Adipose tissue (tissue), 3 donors: ENCODE data around the gene KMT2C. TPM values are rescaled to one million over a fixed set of nuclear protein-coding genes. Genes with fewer than 3 reads are reported as not detected.

ENCODE experiments used
- H3K27ac ChIP-seq: one replicate; pipeline ENCODE4 v1.5.1; 2013; ENCODE audit warnings: low read depth, low read length
- WGBS, 3 donors: extraction: QIAGEN DNeasy Blood & Tissue Kit; methylation state at CpG; one replicate each; pipeline ENCODE4 v1.1.7; 2013; 5-methylcytosine and 5-hydroxymethylcytosine counted together
- polyA plus RNA-seq, 3 donors: library from polyadenylated mRNA; stranded (reverse); fragments of 200-250 nt; gene quantifications; one replicate each; pipeline ENCODE4 v1.2.3, GENCODE V29; 2013
- donor health status: healthy with polysubstance abuse.
- donor health status: Bipolar disorder and iron deficiency.
- donor health status: healthy.

The KMT2C gene
- polyA plus RNA-seq, 3 donors = 8.6 to 17.2 (median 10.4) TPM

- WGBS, 3 donors = 74 to 88% (median 81%) methylated on average over 7 of the region's 7 CpGs
- no peak overlapping the region for H3K27ac ChIP-seq
Observed at GRCh38 chr7:152108359-152108758, 327.4 kb downstream of the KMT2C start.

GRCh38 chr7:152107945-152108344, 327.9 kb downstream of the KMT2C start:
- WGBS, 3 donors = 94 to 98% (median 97%) methylated on average over 17 of the region's 17 CpGs
- no peak overlapping the region for H3K27ac ChIP-seq

- 74 to 76% (median 75%) methylated on average over 4 of the region's 4 CpGs for WGBS, 3 donors
- H3K27ac ChIP-seq = no peak overlapping the region
Observed at GRCh38 chr7:152106990-152107389, 328.8 kb downstream of the KMT2C start.

DNA sequence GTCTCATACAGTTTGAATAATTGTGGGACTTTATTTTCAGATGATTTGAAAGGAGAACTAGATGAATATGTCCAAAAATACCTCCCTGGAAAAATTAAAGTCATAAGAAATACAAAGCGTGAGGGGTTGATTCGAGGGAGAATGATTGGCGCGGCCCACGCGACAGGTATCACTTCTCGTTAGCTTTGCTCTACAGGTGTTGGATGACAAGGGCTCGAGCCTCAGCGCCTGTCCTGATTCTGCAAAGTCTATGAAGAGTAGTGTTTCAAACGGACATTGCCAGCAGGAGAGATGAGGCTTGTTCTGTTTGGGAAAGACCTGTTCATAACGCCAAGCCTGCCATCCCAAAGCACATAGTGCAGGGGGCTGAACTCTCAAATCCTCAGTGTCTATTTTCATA, 330.6 kb downstream of the KMT2C start:
- WGBS, 3 donors = 93 to 97% (median 94%) methylated on average over 11 of the region's 11 CpGs
- no peak overlapping the region for H3K27ac ChIP-seq

- WGBS, 3 donors = 76 to 80% (median 79%) methylated on average over 5 of the region's 5 CpGs
- no peak overlapping the region for H3K27ac ChIP-seq
Observed at GRCh38 chr7:152103691-152104090, 332.1 kb downstream of the KMT2C start.

DNA sequence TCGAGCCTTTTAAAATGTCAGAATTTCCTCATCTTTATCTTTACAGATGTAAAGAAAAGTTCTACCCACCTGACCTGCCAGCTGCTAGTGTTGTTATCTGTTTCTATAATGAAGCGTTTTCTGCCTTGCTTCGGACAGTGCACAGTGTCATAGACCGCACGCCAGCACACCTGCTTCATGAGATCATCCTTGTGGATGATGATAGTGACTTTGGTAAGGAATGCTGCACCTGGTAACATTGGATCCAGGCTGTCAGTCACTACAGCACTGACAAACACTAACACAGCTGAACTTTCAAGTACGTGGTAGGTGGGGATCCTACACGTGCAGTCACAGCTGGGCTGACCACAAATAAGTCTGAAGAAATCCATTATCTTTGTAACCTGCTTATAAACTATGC, 332.7 kb downstream of the KMT2C start:
- H3K27ac ChIP-seq = no peak overlapping the region
- 87 to 94% (median 91%) methylated on average over 7 of the region's 7 CpGs for WGBS, 3 donors

- WGBS, 3 donors = 94 to 96% (median 95%) methylated on average over 4 of the region's 4 CpGs
- no peak overlapping the region for H3K27ac ChIP-seq
Observed at GRCh38 chr7:152097330-152097729, 338.5 kb downstream of the KMT2C start.

DNA sequence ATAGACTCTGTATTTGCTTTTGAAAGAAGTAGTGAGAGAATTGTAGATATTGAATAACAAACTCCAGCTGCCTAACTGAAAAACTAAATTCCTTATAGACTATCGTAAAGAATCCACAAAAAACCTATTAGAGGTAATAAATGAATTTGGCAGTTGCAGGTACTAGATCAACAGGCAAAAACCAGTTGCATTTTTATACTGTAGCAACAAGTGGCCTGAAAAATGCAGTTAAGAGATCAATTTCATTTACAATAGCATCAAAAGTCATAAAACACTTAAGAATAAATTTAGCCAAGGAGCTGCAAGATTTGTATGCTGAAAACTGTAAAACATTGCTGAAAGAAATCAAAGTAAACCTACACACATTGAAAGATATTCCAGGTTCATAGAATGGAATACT, 340.0 kb downstream of the KMT2C start:
- 66 to 100% (median 98%) methylated on average over 1 of the region's 1 CpG for WGBS, 3 donors

DNA sequence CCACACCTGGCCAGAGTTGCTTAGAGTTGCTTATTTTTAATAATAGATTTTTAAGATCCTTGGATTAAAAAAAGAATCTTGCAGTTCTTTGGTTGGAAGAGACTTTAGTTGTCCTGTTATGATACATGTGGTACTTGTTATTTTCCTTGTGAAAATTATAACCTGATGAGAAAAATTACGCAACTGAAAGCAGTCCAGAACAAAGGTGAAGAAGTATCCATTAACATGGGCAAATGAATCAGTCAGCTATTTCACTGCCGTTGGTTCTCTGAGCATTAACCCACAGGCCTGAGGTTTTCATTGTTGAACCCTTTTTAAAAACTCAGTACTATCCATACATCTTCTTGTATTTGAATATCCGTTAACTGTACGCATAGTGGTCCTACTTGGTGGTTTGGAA, 342.1 kb downstream of the KMT2C start:
- H3K27ac ChIP-seq = no peak overlapping the region
- WGBS, 3 donors = 88 to 93% (median 89%) methylated on average over 4 of the region's 4 CpGs

More for the DNA sequence above, 340.0 kb downstream of the KMT2C start:
- no peak overlapping the region for H3K27ac ChIP-seq

DNA sequence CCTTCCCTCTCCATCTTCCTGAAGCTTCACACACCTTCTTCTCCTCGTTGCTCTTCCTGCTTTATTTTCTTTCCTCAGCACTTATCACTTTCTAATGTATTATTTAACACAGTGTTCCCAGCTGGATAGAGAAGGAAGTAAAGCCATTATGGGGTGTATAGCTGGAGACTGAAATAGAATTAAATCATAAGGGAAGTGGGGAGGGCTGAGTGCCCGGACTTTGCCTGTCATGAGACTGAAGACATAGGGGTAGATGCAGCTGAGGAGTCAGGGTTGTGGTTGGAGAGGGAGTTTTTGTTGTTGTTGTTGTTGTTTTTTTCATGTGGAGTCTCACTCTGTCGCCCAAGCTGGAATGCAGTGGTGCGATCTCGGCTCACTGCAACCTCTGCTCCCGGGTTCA, 345.1 kb downstream of the KMT2C start:
- no peak overlapping the region for H3K27ac ChIP-seq
- WGBS, 3 donors = 86 to 94% (median 93%) methylated on average over 6 of the region's 6 CpGs

- 98 to 99% (median 99%) methylated on average over 7 of the region's 7 CpGs for WGBS, 3 donors
- H3K27ac ChIP-seq = no peak overlapping the region
Observed at GRCh38 chr7:152089183-152089582, 346.6 kb downstream of the KMT2C start.

DNA sequence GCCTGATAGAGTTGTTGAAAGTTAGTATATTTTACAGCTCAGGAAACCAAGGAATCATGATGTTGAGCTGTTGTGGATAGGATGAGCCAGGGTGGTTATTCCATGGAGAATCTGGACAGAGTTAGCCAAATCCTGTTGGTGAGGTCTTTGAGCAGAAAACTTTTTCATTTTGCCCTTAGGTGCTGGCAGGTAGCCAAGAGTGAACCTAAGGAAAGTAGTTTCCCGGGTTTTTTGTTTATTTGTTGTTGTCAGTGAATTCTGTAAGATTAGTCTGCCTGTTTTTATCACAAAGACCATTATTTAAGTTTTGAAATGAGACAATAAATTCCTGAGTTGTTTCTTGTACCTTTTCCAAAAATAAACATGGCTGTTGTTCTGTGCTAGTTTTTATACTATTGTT, 349.3 kb downstream of the KMT2C start:
- no peak overlapping the region for H3K27ac ChIP-seq
- WGBS, 3 donors = 5 to 55% (median 53%) methylated on average over 1 of the region's 1 CpG

- WGBS, 3 donors = 52 to 98% (median 96%) methylated on average over 3 of the region's 3 CpGs
- no peak overlapping the region for H3K27ac ChIP-seq
Observed at GRCh38 chr7:152085131-152085530, 350.7 kb downstream of the KMT2C start.

Other genes with a start within 250 kb of the KMT2C start
- under 1 TPM; 0.09 to 0.34 (median 0.12) TPM for gene XRCC2, start 240.1 kb upstream of the KMT2C start, polyA plus RNA-seq